ENCODE results near the gene OXTR. TPM values are rescaled to one million over a fixed set of nuclear protein-coding genes. Genes with fewer than 3 reads are reported as not detected.

Gene OXTR
- total RNA-seq, 1 donor from 2014 or later = 13.5 TPM

GRCh38 chr3:8730656-8731055 lies 38.8 kb downstream of the OXTR start:
- Mint-ChIP-seq H3K27me3 (ENCODE audit: low read depth) (no peaks in the 10 kb centered on the region), H3K9me3 (peaks cover 9% of the 10 kb centered on the region), H3K4me3 (no peak overlapping the region), H3K27ac (no peak overlapping the region), H3K36me3 (no peaks in the 10 kb centered on the region), H3K4me1 (peaks cover 15% of the 10 kb centered on the region)
- DNase-seq (ENCODE audit: low spot score in 2 of 2, unreplicated experiment in 2 of 2) = no peak
- TF ChIP-seq, protein P1, sequence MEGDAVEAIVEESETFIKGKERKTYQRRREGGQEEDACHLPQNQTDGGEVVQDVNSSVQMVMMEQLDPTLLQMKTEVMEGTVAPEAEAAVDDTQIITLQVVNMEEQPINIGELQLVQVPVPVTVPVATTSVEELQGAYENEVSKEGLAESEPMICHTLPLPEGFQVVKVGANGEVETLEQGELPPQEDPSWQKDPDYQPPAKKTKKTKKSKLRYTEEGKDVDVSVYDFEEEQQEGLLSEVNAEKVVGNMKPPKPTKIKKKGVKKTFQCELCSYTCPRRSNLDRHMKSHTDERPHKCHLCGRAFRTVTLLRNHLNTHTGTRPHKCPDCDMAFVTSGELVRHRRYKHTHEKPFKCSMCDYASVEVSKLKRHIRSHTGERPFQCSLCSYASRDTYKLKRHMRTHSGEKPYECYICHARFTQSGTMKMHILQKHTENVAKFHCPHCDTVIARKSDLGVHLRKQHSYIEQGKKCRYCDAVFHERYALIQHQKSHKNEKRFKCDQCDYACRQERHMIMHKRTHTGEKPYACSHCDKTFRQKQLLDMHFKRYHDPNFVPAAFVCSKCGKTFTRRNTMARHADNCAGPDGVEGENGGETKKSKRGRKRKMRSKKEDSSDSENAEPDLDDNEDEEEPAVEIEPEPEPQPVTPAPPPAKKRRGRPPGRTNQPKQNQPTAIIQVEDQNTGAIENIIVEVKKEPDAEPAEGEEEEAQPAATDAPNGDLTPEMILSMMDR (IDR thresholded peaks at IDR 0.05; ENCODE audit: unreplicated experiment) = no peak

DNA sequence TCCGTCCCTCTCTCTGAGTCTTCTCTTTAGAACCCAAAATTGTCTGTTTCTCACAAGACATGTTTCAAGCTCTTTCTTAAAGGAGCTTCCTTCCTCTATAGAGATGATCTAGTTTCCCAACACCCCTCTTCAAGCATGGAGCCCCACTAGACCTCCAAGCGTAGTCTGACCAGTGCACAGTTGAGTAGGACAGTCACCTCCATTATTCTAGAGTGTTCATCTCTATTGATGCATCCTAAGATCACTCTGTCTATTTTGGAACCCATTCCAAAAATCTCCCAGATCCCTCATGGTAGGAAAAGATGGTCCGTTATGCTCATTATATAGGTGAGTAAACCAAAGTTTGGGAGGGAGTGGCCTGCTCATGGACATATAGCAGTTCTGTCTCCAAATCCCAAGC lies 39.9 kb downstream of the OXTR start:
- no peak for DNase-seq (ENCODE audit: low spot score in 2 of 2, unreplicated experiment in 2 of 2)
- Mint-ChIP-seq H3K27me3 (ENCODE audit: low read depth) (no peaks in the 10 kb centered on the region), H3K9me3 (peaks cover 9% of the 10 kb centered on the region), H3K4me3 (no peak overlapping the region), H3K4me1 (peaks cover 15% of the 10 kb centered on the region), H3K27ac (no peak overlapping the region), H3K36me3 (no peaks in the 10 kb centered on the region)
- TF ChIP-seq, protein P1 (IDR thresholded peaks at IDR 0.05; ENCODE audit: unreplicated experiment) = no peak

DNA sequence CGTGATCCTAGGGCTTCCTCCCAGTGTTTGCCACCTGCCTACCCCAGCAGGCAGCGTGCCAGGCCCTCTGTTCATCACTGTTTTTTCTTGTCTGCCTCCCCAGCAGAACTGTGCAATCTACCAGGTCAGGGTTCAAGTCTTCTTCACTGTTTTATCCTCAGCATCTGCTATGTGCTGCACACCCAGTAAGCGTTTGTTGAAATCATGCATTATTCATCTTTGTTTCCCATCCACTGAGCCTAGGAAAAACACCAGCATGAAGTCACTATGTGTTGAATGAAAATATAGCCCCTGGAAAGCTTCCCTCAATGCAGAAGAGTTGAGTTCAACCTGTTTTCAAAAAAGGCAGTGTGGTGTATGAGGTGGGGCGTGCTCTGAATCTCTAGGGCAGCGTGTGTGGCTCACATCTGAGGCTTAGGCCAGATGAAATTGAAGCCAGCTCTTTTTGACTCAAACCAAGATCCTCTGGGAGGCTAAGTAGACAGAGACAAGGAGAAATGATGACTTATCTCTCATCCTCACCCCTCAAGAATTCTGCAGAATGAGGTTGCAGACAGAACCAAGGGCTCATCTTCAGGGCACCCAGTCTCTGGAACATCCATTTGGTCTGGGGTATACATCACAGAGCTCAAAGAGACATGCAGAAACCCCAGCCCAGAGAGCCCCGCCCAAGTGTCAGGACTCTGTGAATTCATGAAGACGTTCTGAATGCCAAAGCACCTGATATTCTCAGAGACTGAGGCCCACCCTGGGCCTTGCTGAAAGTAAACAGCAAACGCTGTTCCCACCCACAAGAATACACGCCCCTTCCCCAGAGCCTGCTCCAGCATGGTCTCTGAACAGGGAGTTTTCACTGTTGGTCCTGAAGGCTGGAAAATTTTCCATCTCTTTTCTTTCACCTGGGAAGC lies 41.6 kb downstream of the OXTR start:
- Mint-ChIP-seq H3K9me3 (peaks cover 9% of the 10 kb centered on the region), H3K27me3 (ENCODE audit: low read depth) (no peaks in the 10 kb centered on the region), H3K4me3 (no peak overlapping the region), H3K36me3 (no peaks in the 10 kb centered on the region), H3K4me1 (peaks cover 12% of the 10 kb centered on the region), H3K27ac (no peak overlapping the region)
- DNase-seq (ENCODE audit: low spot score in 2 of 2, unreplicated experiment in 2 of 2) = no peak
- TF ChIP-seq, protein P1 (IDR thresholded peaks at IDR 0.05; ENCODE audit: unreplicated experiment) = no peak

GRCh38 chr3:8724108-8724752 lies 45.2 kb downstream of the OXTR start:
- no peak overlapping the region for H3K4me3 Mint-ChIP-seq

GRCh38 chr3:8723612-8724011 lies 45.8 kb downstream of the OXTR start:
- no peaks in the 10 kb centered on the region for H3K27me3 Mint-ChIP-seq (ENCODE audit: low read depth)
- H3K4me1 Mint-ChIP-seq = peaks cover 7% of the 10 kb centered on the region
- H3K36me3 Mint-ChIP-seq = no peaks in the 10 kb centered on the region

More at GRCh38 chr3:8724108-8724752, 45.2 kb downstream of the OXTR start:
- TF ChIP-seq, protein P1 (IDR thresholded peaks at IDR 0.05; ENCODE audit: unreplicated experiment) = no peak
- peaks cover 7% of the 10 kb centered on the region for H3K4me1 Mint-ChIP-seq
- no peak for DNase-seq (ENCODE audit: low spot score in 2 of 2, unreplicated experiment in 2 of 2)
- H3K27me3 Mint-ChIP-seq (ENCODE audit: low read depth) = no peaks in the 10 kb centered on the region
- no peak overlapping the region for H3K27ac Mint-ChIP-seq
- H3K36me3 Mint-ChIP-seq = no peaks in the 10 kb centered on the region
- peaks cover 12% of the 10 kb centered on the region for H3K9me3 Mint-ChIP-seq

More at GRCh38 chr3:8723612-8724011, 45.8 kb downstream of the OXTR start:
- H3K4me3 Mint-ChIP-seq = no peak overlapping the region
- peaks cover 12% of the 10 kb centered on the region for H3K9me3 Mint-ChIP-seq
- TF ChIP-seq, protein P1 (IDR thresholded peaks at IDR 0.05; ENCODE audit: unreplicated experiment) = no peak
- DNase-seq (ENCODE audit: low spot score in 2 of 2, unreplicated experiment in 2 of 2) = no peak
- H3K27ac Mint-ChIP-seq = no peak overlapping the region
